ENCODE results near the gene CDC37L1. TPM values are rescaled to one million over a fixed set of nuclear protein-coding genes. Genes with fewer than 3 reads are reported as not detected.

CDC37L1 gene
- total RNA-seq, 1 experiment from 2014 or later = 12.6 TPM

DNA sequence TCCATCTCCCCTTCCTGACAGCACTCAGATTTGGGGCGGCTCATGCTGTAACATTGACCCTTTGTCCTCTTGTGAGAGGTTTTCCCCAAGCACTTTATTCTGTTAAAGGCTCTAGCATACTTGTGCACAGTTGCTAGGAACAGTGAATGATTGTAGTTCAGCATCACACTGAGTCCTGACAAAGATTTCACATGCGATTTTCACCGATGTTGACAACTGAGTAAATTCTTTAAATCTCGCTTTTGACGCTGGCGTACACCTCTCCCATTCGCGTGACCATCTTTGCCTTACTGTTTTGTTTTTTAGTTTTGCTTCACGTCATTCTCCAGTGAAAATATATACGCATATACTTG lies 780 bp downstream of the CDC37L1 start:
- Histone ChIP-seq H3K27ac (no peak overlapping the region; the same call in 1 of the 2 replicates), H3K36me3 (peaks cover 6% of the 10 kb centered on the region; the same call in 1 of the 2 replicates), H3K4me1 (replicated peaks) (peaks cover 12% of the 10 kb centered on the region; the same call in 1 of the 2 replicates), H3K4me3 (peak overlapping the region; percentile 83), H3K9me3 (replicated peaks) (no peaks in the 10 kb centered on the region), H3K27me3 (replicated peaks) (no peaks in the 10 kb centered on the region)
- peak in 1 of 2 experiments; percentile 4 for DNase-seq (ENCODE audit: low read depth in 1 of 2, low spot score in 2 of 2)

DNA sequence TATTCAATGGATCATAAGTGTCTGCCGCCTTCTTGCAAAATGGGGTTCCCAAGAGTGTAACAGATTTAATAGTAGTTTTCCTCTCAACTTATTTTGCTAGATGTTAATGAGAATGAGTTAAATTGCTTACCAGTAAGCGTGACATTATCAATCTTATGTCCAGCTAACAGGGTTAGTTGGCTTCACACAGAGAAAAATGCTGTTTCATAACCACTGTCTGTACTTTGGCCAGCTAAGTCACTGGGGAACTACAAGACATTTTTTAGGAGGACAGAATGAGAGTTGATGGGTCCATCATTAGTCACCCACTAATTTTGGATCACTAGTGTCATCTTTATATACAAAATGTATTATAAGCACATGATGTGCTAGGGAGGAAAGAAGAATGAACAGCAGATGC lies 1.4 kb downstream of the CDC37L1 start:
- peak overlapping the region; percentile 83 for H3K4me3 ChIP-seq
- H3K27me3 ChIP-seq (replicated peaks) = no peaks in the 10 kb centered on the region
- no peak overlapping the region for H3K27ac ChIP-seq
- H3K9me3 ChIP-seq (replicated peaks) = no peaks in the 10 kb centered on the region
- peaks cover 12% of the 10 kb centered on the region; the same call in 1 of the 2 replicates for H3K4me1 ChIP-seq (replicated peaks)
- H3K36me3 ChIP-seq = peaks cover 6% of the 10 kb centered on the region; the same call in 1 of the 2 replicates
- no peak for DNase-seq (ENCODE audit: low read depth in 1 of 2, low spot score in 2 of 2)

DNA sequence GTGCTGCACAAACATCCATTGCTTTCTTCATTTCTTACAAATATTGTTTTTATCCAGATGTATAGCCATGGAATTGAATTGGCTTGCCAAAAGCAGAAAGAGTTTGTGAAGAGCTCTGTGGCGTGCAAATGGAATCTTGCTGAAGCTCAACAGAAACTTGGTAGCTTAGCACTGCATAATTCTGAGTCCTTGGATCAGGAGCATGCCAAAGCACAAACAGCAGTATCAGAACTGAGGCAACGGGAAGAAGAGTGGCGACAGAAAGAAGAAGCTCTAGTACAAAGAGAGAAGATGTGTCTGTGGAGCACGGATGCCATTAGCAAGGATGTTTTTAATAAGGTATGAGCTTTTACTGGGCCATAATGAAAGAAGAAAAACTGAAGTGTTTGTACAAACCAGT lies 5.5 kb downstream of the CDC37L1 start:
- Histone ChIP-seq H3K9me3 (replicated peaks) (no peaks in the 10 kb centered on the region), H3K27me3 (replicated peaks) (no peaks in the 10 kb centered on the region), H3K36me3 (peaks cover 2% of the 10 kb centered on the region; the same call in 1 of the 2 replicates), H3K4me1 (replicated peaks) (peaks cover 7% of the 10 kb centered on the region; the same call in 1 of the 2 replicates), H3K4me3 (no peak overlapping the region), H3K27ac (no peak overlapping the region)
- no peak for DNase-seq (ENCODE audit: low read depth in 1 of 2, low spot score in 2 of 2)

DNA sequence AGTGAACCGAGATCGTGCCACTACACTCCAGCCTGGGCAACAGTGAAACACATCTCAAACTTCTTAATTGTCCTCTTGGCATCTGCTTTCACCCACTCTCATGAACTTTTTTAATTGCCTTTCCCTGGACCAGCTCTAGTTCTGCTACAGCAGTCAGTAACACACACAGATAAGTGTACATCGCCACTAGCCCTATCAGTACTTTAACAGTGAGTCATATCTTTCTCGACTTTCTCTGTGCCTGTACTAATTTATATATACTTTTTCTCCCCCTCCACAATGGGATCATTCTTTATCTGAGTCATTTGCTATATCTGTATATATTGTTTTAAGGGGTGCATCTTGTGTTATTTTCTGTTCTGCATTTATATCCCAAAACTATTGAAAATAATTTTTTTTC lies 6.7 kb downstream of the CDC37L1 start:
- no peak for DNase-seq (ENCODE audit: low read depth in 1 of 2, low spot score in 2 of 2)
- 0 out of 2 replicates have a peak, but pooled peaks cover 2% of the 10 kb centered on the region for H3K36me3 ChIP-seq
- no peak overlapping the region for H3K4me3 ChIP-seq
- no peaks in the 10 kb centered on the region; the same call in 1 of the 2 replicates for H3K4me1 ChIP-seq (replicated peaks)
- H3K27me3 ChIP-seq (replicated peaks) = no peaks in the 10 kb centered on the region
- no peaks in the 10 kb centered on the region for H3K9me3 ChIP-seq (replicated peaks)
- H3K27ac ChIP-seq = no peak overlapping the region

DNA sequence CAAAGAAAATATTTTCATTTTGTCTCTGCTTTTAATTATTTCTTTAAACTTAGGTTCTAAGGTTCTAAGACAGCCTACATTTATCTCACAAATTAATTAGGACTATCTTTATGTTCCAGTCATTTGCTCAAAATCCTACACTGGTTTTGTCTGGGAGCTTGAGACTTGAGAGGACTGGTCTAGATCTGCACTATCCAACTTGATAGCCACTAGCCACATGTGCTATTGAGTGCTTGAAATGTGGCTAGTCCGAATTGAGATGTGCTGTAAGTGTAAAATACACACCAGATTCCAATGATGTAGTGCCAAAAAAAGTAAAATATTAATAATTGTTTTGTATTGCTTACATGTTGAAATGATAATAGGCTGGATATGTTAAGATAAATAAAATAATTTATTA lies 7.2 kb downstream of the CDC37L1 start:
- 0 out of 2 replicates have a peak, but pooled peaks cover 2% of the 10 kb centered on the region for H3K36me3 ChIP-seq
- H3K27ac ChIP-seq = no peak overlapping the region
- no peaks in the 10 kb centered on the region for H3K27me3 ChIP-seq (replicated peaks)
- no peaks in the 10 kb centered on the region for H3K4me1 ChIP-seq (replicated peaks)
- H3K4me3 ChIP-seq = no peak overlapping the region
- DNase-seq (ENCODE audit: low read depth in 1 of 2, low spot score in 2 of 2) = no peak
- no peaks in the 10 kb centered on the region for H3K9me3 ChIP-seq (replicated peaks)

DNA sequence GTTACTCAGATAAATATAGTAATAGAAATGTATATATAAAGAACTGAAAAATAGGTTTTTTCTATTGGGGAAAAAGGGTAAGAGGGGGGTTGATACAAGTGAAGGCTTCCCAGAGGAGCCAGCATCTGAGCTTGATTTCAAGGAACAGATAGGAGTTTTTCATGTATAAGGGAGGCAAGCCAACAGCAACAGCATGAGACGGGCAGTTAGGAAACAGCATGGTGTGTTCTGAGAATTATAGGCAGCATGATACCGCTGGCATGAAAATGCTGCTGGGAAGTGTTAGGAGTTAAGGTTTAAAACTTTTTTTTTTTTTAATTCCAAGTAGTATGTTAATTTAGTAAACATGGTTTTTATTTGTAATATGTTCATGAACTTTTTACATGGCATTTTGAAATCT lies 9.7 kb downstream of the CDC37L1 start:
- Histone ChIP-seq H3K4me1 (replicated peaks) (no peaks in the 10 kb centered on the region), H3K4me3 (no peak overlapping the region), H3K27me3 (replicated peaks) (no peaks in the 10 kb centered on the region), H3K9me3 (replicated peaks) (no peaks in the 10 kb centered on the region), H3K27ac (no peak overlapping the region), H3K36me3 (0 out of 2 replicates have a peak, but pooled peaks cover 2% of the 10 kb centered on the region)
- no peak for DNase-seq (ENCODE audit: low read depth in 1 of 2, low spot score in 2 of 2)

DNA sequence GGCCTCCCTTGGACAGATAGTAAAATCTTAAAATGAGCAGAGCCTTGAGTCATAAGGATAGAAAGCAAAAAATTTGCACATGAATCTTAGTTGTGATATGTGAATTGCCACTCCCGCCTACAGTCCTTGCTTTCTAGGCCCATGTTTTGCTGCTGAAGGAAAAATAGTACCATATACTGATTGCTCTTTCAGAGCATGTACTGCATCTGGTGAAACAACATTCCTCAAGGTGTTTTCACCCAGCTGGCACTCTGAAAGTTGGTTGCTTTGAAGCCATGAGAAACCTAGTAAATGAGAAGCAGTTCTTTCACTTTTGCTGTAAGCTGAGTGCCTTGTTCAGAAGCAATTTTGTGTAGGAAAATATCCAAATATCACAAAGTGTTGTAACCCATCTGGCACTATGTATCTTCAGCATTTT lies 10.3 kb downstream of the CDC37L1 start:
- DNase-seq (ENCODE audit: low read depth in 1 of 2, low spot score in 2 of 2) = no peak
- H3K4me3 ChIP-seq = no peak overlapping the region
- no peaks in the 10 kb centered on the region for H3K27me3 ChIP-seq (replicated peaks)
- H3K36me3 ChIP-seq = 0 out of 2 replicates have a peak, but pooled peaks cover 2% of the 10 kb centered on the region
- H3K9me3 ChIP-seq (replicated peaks) = no peaks in the 10 kb centered on the region
- H3K27ac ChIP-seq = no peak overlapping the region
- H3K4me1 ChIP-seq (replicated peaks) = no peaks in the 10 kb centered on the region

DNA sequence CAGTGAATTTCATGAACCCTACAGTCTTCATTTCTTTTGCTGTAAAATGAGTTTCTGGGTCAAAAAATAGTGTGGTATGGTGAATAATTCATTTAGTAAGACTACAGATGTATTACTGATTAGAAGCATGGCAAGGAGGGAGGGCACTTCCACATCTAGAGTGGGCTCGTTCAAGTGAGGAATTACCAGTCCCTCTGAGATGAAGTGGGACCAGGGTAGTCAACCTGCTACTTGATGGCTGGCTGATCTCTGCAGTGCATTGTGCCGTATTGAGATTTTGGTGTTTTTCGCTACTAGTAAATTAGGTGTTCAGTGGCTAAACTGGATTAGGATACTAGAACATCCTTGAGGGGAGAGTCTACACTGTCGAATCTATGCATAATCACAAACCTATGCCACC lies 10.8 kb downstream of the CDC37L1 start:
- Histone ChIP-seq H3K4me3 (no peak overlapping the region), H3K36me3 (no peaks in the 10 kb centered on the region), H3K9me3 (replicated peaks) (no peaks in the 10 kb centered on the region), H3K4me1 (replicated peaks) (no peaks in the 10 kb centered on the region), H3K27me3 (replicated peaks) (no peaks in the 10 kb centered on the region), H3K27ac (no peak overlapping the region)
- no peak for DNase-seq (ENCODE audit: low read depth in 1 of 2, low spot score in 2 of 2)

DNA sequence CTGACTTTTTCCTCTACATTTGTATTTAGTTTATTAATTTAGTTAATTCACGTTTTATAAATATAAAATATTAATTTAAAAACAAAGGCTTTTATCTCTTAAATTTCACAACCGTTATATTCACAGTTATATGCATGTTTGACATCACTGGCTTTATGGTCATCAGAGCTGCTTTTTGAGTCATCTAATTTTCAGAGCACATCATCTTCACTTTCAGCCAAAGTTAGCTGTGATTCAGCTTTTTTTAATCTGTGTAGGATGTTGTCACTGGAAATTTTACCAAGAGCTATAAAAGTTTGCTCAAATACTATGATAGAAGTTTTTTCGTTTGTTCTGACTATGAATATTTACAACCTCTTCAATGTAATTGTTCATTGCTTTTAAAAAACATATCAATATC lies 12.4 kb downstream of the CDC37L1 start:
- Histone ChIP-seq H3K27me3 (replicated peaks) (no peaks in the 10 kb centered on the region), H3K36me3 (no peaks in the 10 kb centered on the region; the same call in 1 of the 2 replicates), H3K9me3 (replicated peaks) (no peaks in the 10 kb centered on the region), H3K27ac (no peak overlapping the region), H3K4me3 (no peak overlapping the region), H3K4me1 (replicated peaks) (no peaks in the 10 kb centered on the region)
- no peak for DNase-seq (ENCODE audit: low read depth in 1 of 2, low spot score in 2 of 2)

DNA sequence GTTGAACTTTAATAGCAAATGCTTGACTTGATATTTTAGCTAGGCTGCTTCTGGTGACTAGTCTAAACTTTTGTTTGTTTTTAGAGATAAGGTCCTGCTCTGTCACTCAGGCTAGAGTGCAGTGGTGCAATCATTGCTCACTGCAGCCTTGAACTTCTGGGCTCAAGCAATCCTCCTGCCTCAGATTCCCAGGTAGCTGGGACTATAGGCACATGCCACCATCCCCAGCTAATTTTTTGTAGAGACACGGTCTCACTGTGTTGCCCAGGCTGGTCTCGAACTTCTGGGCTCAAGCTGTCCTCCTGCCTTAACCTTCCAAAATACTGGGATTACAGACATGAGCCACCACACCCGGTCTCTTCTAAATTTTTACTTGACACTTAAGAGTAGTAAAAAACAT lies 20.7 kb downstream of the CDC37L1 start:
- Histone ChIP-seq H3K27me3 (replicated peaks) (no peaks in the 10 kb centered on the region), H3K27ac (no peak overlapping the region), H3K4me1 (replicated peaks) (no peaks in the 10 kb centered on the region), H3K36me3 (peaks cover 14% of the 10 kb centered on the region), H3K4me3 (no peak overlapping the region), H3K9me3 (replicated peaks) (no peaks in the 10 kb centered on the region)
- no peak for DNase-seq (ENCODE audit: low read depth in 1 of 2, low spot score in 2 of 2)

DNA sequence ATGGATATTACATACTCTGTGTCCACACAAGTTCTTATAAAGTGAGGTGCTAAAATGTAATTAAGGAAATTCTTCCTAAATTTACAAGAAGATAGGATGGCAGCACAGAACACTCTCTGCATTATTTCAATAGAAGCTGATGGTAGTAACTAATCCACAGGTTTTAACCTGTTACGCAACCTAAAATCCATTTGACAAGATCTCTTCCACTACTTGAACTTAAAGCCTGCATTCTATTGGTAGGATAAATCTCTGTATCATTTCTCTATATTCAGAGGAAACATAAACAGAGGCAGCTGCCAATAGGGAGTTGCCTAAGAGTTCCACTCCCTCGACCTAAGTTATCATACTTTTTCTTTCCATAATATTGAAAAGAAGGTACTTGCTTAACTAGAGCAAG lies 21.6 kb downstream of the CDC37L1 start:
- Histone ChIP-seq H3K27ac (no peak overlapping the region), H3K4me1 (replicated peaks) (no peaks in the 10 kb centered on the region), H3K36me3 (peaks cover 14% of the 10 kb centered on the region), H3K4me3 (no peak overlapping the region), H3K9me3 (replicated peaks) (no peaks in the 10 kb centered on the region), H3K27me3 (replicated peaks) (no peaks in the 10 kb centered on the region)
- no peak for DNase-seq (ENCODE audit: low read depth in 1 of 2, low spot score in 2 of 2)

DNA sequence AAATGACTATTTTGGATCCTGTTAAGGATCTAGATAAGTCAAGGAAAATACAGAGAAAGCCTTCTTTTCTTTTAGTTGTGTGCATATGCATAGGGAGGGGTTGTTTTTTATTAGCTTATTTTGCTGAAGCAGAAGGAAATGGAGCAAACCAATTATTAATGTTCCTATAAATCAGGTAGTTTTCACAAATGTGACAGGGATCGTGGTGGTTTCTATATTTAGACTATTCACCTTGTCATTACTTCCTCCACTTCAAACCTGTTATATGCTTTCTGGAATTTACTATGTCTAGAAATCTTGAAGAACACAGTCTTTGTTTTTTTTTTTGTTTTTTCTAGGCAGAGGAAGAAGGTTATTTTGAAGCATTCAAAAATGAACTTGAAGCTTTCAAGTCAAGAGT lies 22.2 kb downstream of the CDC37L1 start:
- Histone ChIP-seq H3K4me1 (replicated peaks) (no peaks in the 10 kb centered on the region), H3K27ac (no peak overlapping the region), H3K27me3 (replicated peaks) (no peaks in the 10 kb centered on the region), H3K9me3 (replicated peaks) (no peaks in the 10 kb centered on the region), H3K36me3 (peaks cover 14% of the 10 kb centered on the region), H3K4me3 (no peak overlapping the region)
- no peak for DNase-seq (ENCODE audit: low read depth in 1 of 2, low spot score in 2 of 2)

DNA sequence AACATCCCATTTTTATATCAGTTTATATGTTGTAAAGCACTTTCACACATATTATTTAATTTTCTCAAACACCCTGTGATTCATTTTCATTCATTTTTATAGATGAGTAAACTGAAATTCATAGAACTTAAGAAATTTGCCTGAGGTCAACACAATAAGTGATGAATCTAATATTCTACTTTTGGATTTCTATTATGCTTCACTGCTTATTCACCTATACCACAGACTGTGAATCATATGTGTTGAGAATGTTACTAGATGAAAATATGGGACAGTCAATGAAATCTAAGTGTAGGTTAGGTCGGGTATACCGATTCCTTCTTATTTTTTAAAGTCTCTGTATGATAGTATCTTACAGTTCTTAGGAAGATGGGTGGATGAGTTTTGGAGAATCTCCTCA lies 24.8 kb downstream of the CDC37L1 start:
- Histone ChIP-seq H3K4me3 (no peak overlapping the region), H3K27me3 (replicated peaks) (no peaks in the 10 kb centered on the region), H3K36me3 (peaks cover 7% of the 10 kb centered on the region), H3K27ac (no peak overlapping the region), H3K9me3 (replicated peaks) (no peaks in the 10 kb centered on the region), H3K4me1 (replicated peaks) (no peaks in the 10 kb centered on the region)
- no peak for DNase-seq (ENCODE audit: low read depth in 1 of 2, low spot score in 2 of 2)

DNA sequence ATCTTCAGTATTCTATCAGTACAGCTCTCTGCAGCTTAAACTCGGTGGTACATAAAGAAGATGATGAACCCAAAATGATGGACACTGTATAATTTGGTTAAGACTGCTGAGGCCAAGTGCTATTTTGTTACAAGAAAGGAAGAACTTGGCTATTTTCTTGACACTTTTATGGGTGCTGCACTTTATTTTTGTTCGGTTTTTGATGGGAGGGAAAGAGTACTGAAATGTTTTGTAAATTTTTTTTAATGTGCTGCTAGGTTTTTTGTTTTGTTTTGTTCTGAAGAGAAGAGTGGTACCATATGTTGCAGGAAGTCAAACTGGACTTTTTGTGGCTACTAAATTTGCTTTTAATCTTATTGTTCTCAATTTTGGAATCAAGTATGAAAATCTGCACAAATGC lies 26.7 kb downstream of the CDC37L1 start:
- Histone ChIP-seq H3K27me3 (replicated peaks) (no peaks in the 10 kb centered on the region), H3K9me3 (replicated peaks) (no peaks in the 10 kb centered on the region), H3K4me3 (no peak overlapping the region), H3K27ac (no peak overlapping the region), H3K36me3 (peaks cover 2% of the 10 kb centered on the region), H3K4me1 (replicated peaks) (no peaks in the 10 kb centered on the region)
- no peak for DNase-seq (ENCODE audit: low read depth in 1 of 2, low spot score in 2 of 2)

DNA sequence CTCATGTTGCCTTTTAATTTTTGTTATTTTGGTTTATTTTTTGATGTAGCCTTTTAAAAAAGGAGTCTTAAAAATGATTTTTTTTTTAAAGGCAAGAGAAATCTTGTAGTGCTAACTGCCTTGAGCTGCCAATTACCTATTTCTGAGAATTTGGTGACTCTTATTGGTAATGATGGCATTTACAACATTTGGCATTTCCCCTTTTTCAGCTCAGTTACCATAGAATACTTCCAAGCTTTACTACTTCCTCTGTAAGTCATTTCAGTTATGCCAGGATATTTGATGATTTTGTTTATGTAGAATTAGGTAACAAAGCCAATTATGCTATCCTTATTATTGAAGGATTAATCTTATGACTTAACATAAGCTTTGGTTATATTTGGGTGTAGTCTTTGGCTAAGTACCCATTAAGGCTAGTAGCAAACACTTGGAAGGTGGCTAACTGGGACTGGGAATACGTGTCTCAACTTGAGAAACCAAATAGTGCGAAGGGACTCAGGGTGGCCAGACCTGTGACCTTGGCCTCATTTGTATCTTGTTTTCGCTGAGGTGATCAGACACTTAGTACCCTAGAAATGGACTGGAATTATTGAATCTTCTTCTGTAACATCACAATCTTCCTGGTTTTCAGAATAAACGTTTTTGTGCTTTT lies 27.7 kb downstream of the CDC37L1 start:
- H3K9me3 ChIP-seq (replicated peaks) = no peaks in the 10 kb centered on the region
- H3K27me3 ChIP-seq (replicated peaks) = no peaks in the 10 kb centered on the region
- H3K27ac ChIP-seq = no peak overlapping the region
- peaks cover 2% of the 10 kb centered on the region for H3K36me3 ChIP-seq
- H3K4me1 ChIP-seq (replicated peaks) = no peaks in the 10 kb centered on the region
- no peak overlapping the region for H3K4me3 ChIP-seq
- no peak for DNase-seq (ENCODE audit: low read depth in 1 of 2, low spot score in 2 of 2)

All from SJSA1 (cell line).